ENCODE data around the gene ZNF57.

Gene ZNF57

DNA sequence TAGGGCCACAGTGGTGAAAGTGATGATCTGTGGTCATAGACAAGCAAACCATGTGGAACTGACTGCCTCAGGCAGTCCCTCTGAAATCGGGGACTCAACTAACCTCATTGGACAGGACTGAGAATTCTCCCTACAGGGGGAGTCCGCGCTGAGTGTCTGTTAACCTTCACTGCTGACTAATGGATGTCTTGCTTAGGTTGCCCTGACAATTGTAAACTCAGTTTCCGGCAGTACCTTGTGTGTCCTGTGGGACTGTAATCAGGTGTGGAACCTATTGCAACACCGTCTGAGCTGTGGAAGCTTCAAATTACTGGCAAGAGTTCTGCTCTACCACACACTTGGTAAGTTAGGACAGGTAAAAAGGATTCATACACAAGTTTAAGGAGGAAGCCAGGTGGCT lies 22.3 kb downstream of the ZNF57 start:
- Histone ChIP-seq H3K79me2 (ENCODE audit: insufficient read depth, low read length) (no peaks in the 10 kb centered on the region), H2AFZ (ENCODE audit: low read length) (no peak overlapping the region), H3K36me3 (ENCODE audit: insufficient read depth, low read length) (no peaks in the 10 kb centered on the region), H3K27me3 (ENCODE audit: insufficient read depth, low read length) (0 out of 2 replicates have a peak, but pooled peaks cover 4% of the 10 kb centered on the region), H4K20me1 (ENCODE audit: insufficient read depth, low read length) (no peaks in the 10 kb centered on the region), H3K4me1 (ENCODE audit: insufficient read depth, low read length, severe bottlenecking) (no peaks in the 10 kb centered on the region), H3K9me3 (ENCODE audit: low read length) (peaks cover 3% of the 10 kb centered on the region; the same call in 1 of the 2 replicates), H3K9ac (ENCODE audit: low read length) (no peak overlapping the region), H3K4me3 (ENCODE audit: low read depth, low read length, poor library complexity, severe bottlenecking) (no peak overlapping the region), H3K27ac (ENCODE audit: low read depth, low read length, poor library complexity, severe bottlenecking) (no peak overlapping the region), H3K9me2 (ENCODE audit: low read depth, low read length) (no peaks in the 10 kb centered on the region), H3K4me2 (ENCODE audit: low read length) (no peak overlapping the region), H3F3A (ENCODE audit: insufficient read depth, low read length) (no peaks in the 10 kb centered on the region)
- TF ChIP-seq, protein P1, sequence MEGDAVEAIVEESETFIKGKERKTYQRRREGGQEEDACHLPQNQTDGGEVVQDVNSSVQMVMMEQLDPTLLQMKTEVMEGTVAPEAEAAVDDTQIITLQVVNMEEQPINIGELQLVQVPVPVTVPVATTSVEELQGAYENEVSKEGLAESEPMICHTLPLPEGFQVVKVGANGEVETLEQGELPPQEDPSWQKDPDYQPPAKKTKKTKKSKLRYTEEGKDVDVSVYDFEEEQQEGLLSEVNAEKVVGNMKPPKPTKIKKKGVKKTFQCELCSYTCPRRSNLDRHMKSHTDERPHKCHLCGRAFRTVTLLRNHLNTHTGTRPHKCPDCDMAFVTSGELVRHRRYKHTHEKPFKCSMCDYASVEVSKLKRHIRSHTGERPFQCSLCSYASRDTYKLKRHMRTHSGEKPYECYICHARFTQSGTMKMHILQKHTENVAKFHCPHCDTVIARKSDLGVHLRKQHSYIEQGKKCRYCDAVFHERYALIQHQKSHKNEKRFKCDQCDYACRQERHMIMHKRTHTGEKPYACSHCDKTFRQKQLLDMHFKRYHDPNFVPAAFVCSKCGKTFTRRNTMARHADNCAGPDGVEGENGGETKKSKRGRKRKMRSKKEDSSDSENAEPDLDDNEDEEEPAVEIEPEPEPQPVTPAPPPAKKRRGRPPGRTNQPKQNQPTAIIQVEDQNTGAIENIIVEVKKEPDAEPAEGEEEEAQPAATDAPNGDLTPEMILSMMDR (IDR thresholded peaks at IDR 0.05; ENCODE audit: low read length), result no peak
- TF ChIP-seq EZH2 (IDR thresholded peaks at IDR 0.05; ENCODE audit: borderline replicate concordance, low read length), result no peak

DNA sequence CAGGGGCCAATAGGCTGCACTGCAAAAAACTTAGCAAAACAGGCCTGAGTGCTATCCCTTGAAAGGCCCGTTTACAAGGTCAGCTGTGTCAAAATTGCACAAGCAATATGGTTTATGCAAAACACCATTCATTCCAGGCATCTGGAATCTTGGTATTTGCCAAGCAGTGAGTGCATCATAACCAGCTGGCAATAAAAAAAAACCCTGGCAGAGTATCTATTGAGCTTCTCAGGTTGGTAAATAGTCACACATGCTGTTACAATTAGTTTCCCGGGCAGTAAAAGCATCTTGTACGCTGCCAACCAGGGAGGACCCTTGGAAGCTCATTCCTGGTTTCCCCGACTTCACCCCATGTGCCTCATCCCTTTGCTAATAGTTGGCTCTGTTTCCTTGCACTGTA lies 22.8 kb downstream of the ZNF57 start:
- Histone ChIP-seq H4K20me1 (ENCODE audit: insufficient read depth, low read length) (no peaks in the 10 kb centered on the region), H3K9me3 (ENCODE audit: low read length) (no peaks in the 10 kb centered on the region), H3K4me2 (ENCODE audit: low read length) (no peak overlapping the region), H3F3A (ENCODE audit: insufficient read depth, low read length) (no peaks in the 10 kb centered on the region), H3K4me3 (ENCODE audit: low read depth, low read length, poor library complexity, severe bottlenecking) (no peak overlapping the region), H3K27me3 (ENCODE audit: insufficient read depth, low read length) (0 out of 2 replicates have a peak, but pooled peaks cover 4% of the 10 kb centered on the region), H3K4me1 (ENCODE audit: insufficient read depth, low read length, severe bottlenecking) (no peaks in the 10 kb centered on the region), H3K79me2 (ENCODE audit: insufficient read depth, low read length) (no peaks in the 10 kb centered on the region), H3K36me3 (ENCODE audit: insufficient read depth, low read length) (no peaks in the 10 kb centered on the region), H3K9ac (ENCODE audit: low read length) (no peak overlapping the region), H3K27ac (ENCODE audit: low read depth, low read length, poor library complexity, severe bottlenecking) (no peak overlapping the region), H3K9me2 (ENCODE audit: low read depth, low read length) (no peaks in the 10 kb centered on the region), H2AFZ (ENCODE audit: low read length) (no peak overlapping the region)
- TF ChIP-seq, protein P1 (IDR thresholded peaks at IDR 0.05; ENCODE audit: low read length), result no peak
- TF ChIP-seq EZH2 (IDR thresholded peaks at IDR 0.05; ENCODE audit: borderline replicate concordance, low read length), result no peak

GRCh38 chr19:2926341-2927031 lies 25.8 kb downstream of the ZNF57 start:
- no peaks in the 10 kb centered on the region for H3K27me3 ChIP-seq (ENCODE audit: insufficient read depth, low read length)
- H3K79me2 ChIP-seq (ENCODE audit: insufficient read depth, low read length), result no peaks in the 10 kb centered on the region
- no peak overlapping the region for H3K27ac ChIP-seq (ENCODE audit: low read depth, low read length, poor library complexity, severe bottlenecking)
- H4K20me1 ChIP-seq (ENCODE audit: insufficient read depth, low read length), result no peaks in the 10 kb centered on the region
- no peaks in the 10 kb centered on the region for H3K9me3 ChIP-seq (ENCODE audit: low read length)
- H3K9me2 ChIP-seq (ENCODE audit: low read depth, low read length), result no peaks in the 10 kb centered on the region
- H3K36me3 ChIP-seq (ENCODE audit: insufficient read depth, low read length), result no peaks in the 10 kb centered on the region
- H3F3A ChIP-seq (ENCODE audit: insufficient read depth, low read length), result no peaks in the 10 kb centered on the region
- no peak overlapping the region for H3K9ac ChIP-seq (ENCODE audit: low read length)
- no peak overlapping the region for H3K4me2 ChIP-seq (ENCODE audit: low read length)
- no peak overlapping the region for H2AFZ ChIP-seq (ENCODE audit: low read length)
- no peak for TF ChIP-seq EZH2 (IDR thresholded peaks at IDR 0.05; ENCODE audit: borderline replicate concordance, low read length)
- TF ChIP-seq, protein P1 (IDR thresholded peaks at IDR 0.05; ENCODE audit: low read length), result no peak
- H3K4me3 ChIP-seq (ENCODE audit: low read depth, low read length, poor library complexity, severe bottlenecking), result no peak overlapping the region
- no peaks in the 10 kb centered on the region for H3K4me1 ChIP-seq (ENCODE audit: insufficient read depth, low read length, severe bottlenecking)

Data from OCI-LY1 (cell line).